IgD-negative memory B cell (primary cell): ENCODE measurements around the gene EXOC3L4. TPM values are rescaled to one million over a fixed set of nuclear protein-coding genes. Genes with fewer than 3 reads are reported as not detected.
"Not testable (repeated sequence)": the region's sequence is repeated elsewhere in the genome, so short reads cannot be mapped to it uniquely, and the experiment has no call there.

Experiments used
- H3K27ac Mint-ChIP-seq, 3 donors: one replicate each; pipeline ENCODE4 v1.8.0; 2020 to 2022; ENCODE audit warnings: mild to moderate bottlenecking in 3 of 3, mixed read lengths in 3 of 3, moderate library complexity in 1 of 3
- H3K27me3 Mint-ChIP-seq: one replicate; pipeline ENCODE4 v1.8.0; 2021; ENCODE audit warnings: mixed read lengths
- H3K36me3 Mint-ChIP-seq: one replicate; pipeline ENCODE4 v1.8.0; 2020; ENCODE audit warnings: mild to moderate bottlenecking, mixed read lengths
- H3K4me1 Mint-ChIP-seq, 3 donors: one replicate each; pipeline ENCODE4 v1.8.0; 2020 to 2022; ENCODE audit warnings: mixed read lengths in 3 of 3, mild to moderate bottlenecking in 1 of 3
- H3K4me3 Mint-ChIP-seq, 4 donors: one replicate each; pipeline ENCODE4 v1.8.0; 2020 to 2022; ENCODE audit warnings: mild to moderate bottlenecking in 4 of 4, mixed read lengths in 4 of 4, moderate library complexity in 3 of 4
- H3K9me3 Mint-ChIP-seq, 3 donors: one replicate each; pipeline ENCODE4 v1.8.0; 2020 to 2021; ENCODE audit warnings: mixed read lengths in 3 of 3, mild to moderate bottlenecking in 1 of 3
- polyA plus RNA-seq: library from polyadenylated mRNA; unstranded; fragments of 300-500 nt; fragmentation: Illumina TruSeq; gene quantifications from one replicate; pipeline ENCODE4 v1.2.3, GENCODE V29; 2021

The EXOC3L4 gene
- polyA plus RNA-seq = not detected

- H3K4me3 Mint-ChIP-seq = peak within 1 kb of the TSS in 1 of 4 donors; percentile 8
- H3K27ac Mint-ChIP-seq = peak within 1 kb of the TSS in 2 of 3 donors; percentile 42 to 45
- H3K27me3 Mint-ChIP-seq = no peaks in the 10 kb centered on the region
Measured at GRCh38 chr14:103094406-103095209, at the start of gene EXOC3L4. EXOC3L4 (plus strand) TSS chr14:103094725; CDS start chr14:103100220, 5,495 bp downstream.

GRCh38 chr14:103045371-103045869 lies 49.1 kb upstream of the EXOC3L4 start:
- Mint-ChIP-seq H3K9me3 (peaks cover 0 to 6% (median 0%) of the 10 kb centered on the region in 3 donors), H3K27ac (peak overlapping the region in 2 of 3 donors; percentile 1 to 35), H3K36me3 (peaks cover 10% of the 10 kb centered on the region), H3K27me3 (no peaks in the 10 kb centered on the region), H3K4me1 (peaks cover 26 to 28% (median 26%) of the 10 kb centered on the region in 3 donors), H3K4me3 (peak overlapping the region; percentile 22 to 93 (median 77))

More at GRCh38 chr14:103094406-103095209, at the start of gene EXOC3L4:
- Mint-ChIP-seq H3K9me3 (no peaks in the 10 kb centered on the region), H3K36me3 (no peaks in the 10 kb centered on the region), H3K4me1 (peaks cover 0 to 8% (median 2%) of the 10 kb centered on the region in 3 donors)

GRCh38 chr14:103047453-103047852 lies 47.1 kb upstream of the EXOC3L4 start:
- H3K27ac Mint-ChIP-seq, H3K4me3 Mint-ChIP-seq, H3K9me3 Mint-ChIP-seq, H3K27me3 Mint-ChIP-seq, H3K36me3 Mint-ChIP-seq: not testable (repeated sequence)
- peaks cover 24 to 31% (median 30%) of the 10 kb centered on the region in 3 donors for H3K4me1 Mint-ChIP-seq

GRCh38 chr14:103050935-103051334 lies 43.6 kb upstream of the EXOC3L4 start:
- Mint-ChIP-seq H3K27me3 (no peaks in the 10 kb centered on the region), H3K9me3 (no peaks in the 10 kb centered on the region), H3K27ac (no peak overlapping the region), H3K4me1 (peaks cover 24 to 33% (median 27%) of the 10 kb centered on the region in 3 donors), H3K36me3 (peaks cover 3% of the 10 kb centered on the region), H3K4me3 (no peak overlapping the region)

GRCh38 chr14:103052407-103052806 lies 42.1 kb upstream of the EXOC3L4 start:
- Mint-ChIP-seq H3K36me3 (peaks cover 3% of the 10 kb centered on the region), H3K27ac (no peak overlapping the region), H3K27me3 (no peaks in the 10 kb centered on the region), H3K4me3 (peak overlapping the region in 1 of 4 donors; percentile 41), H3K9me3 (no peaks in the 10 kb centered on the region), H3K4me1 (peaks cover 23 to 34% (median 24%) of the 10 kb centered on the region in 3 donors)

- Mint-ChIP-seq H3K27me3 (no peaks in the 10 kb centered on the region), H3K4me3 (peak overlapping the region; percentile 72 to 95 (median 87)), H3K4me1 (peaks cover 20 to 32% (median 21%) of the 10 kb centered on the region in 3 donors), H3K27ac (peak overlapping the region; percentile 52 to 76 (median 64)), H3K9me3 (no peaks in the 10 kb centered on the region), H3K36me3 (no peaks in the 10 kb centered on the region)
Measured at GRCh38 chr14:103055695-103056094, 38.8 kb upstream of the EXOC3L4 start.

- H3K27ac Mint-ChIP-seq = peak overlapping the region in 2 of 3 donors; percentile 52 to 64
- peaks cover 20 to 32% (median 21%) of the 10 kb centered on the region in 3 donors for H3K4me1 Mint-ChIP-seq
- H3K36me3 Mint-ChIP-seq = no peaks in the 10 kb centered on the region
- peak overlapping the region; percentile 82 to 95 (median 87) for H3K4me3 Mint-ChIP-seq
- no peaks in the 10 kb centered on the region for H3K27me3 Mint-ChIP-seq
- no peaks in the 10 kb centered on the region for H3K9me3 Mint-ChIP-seq
Measured at GRCh38 chr14:103056322-103057027, 38.0 kb upstream of the EXOC3L4 start.

- Mint-ChIP-seq H3K4me1 (peaks cover 20 to 32% (median 21%) of the 10 kb centered on the region in 3 donors), H3K4me3 (peak overlapping the region in 2 of 4 donors; percentile 82 to 84), H3K27me3 (no peaks in the 10 kb centered on the region), H3K27ac (no peak overlapping the region), H3K9me3 (no peaks in the 10 kb centered on the region), H3K36me3 (no peaks in the 10 kb centered on the region)
Measured at GRCh38 chr14:103057028-103057371, 37.5 kb upstream of the EXOC3L4 start.

- H3K4me3 Mint-ChIP-seq = peak within 1 kb of the TSS; percentile 82 to 95 (median 87)
- no peaks in the 10 kb centered on the region for H3K27me3 Mint-ChIP-seq
- H3K27ac Mint-ChIP-seq = peak within 1 kb of the TSS; percentile 22 to 81 (median 53)
- H3K4me1 Mint-ChIP-seq = peaks cover 14 to 27% (median 17%) of the 10 kb centered on the region in 3 donors
- H3K36me3 Mint-ChIP-seq = no peaks in the 10 kb centered on the region
- no peaks in the 10 kb centered on the region for H3K9me3 Mint-ChIP-seq
Measured at GRCh38 chr14:103057372-103058163, 37.0 kb upstream of the EXOC3L4 start, which contains the start of gene CDC42BPB. CDC42BPB (minus strand) TSS chr14:103057549; CDS start chr14:103057173, 376 bp downstream.

- Mint-ChIP-seq H3K27ac (peak overlapping the region; percentile 22 to 81 (median 53)), H3K9me3 (no peaks in the 10 kb centered on the region), H3K27me3 (no peaks in the 10 kb centered on the region), H3K36me3 (no peaks in the 10 kb centered on the region), H3K4me3 (peak overlapping the region; percentile 74 to 80 (median 78)), H3K4me1 (peaks cover 13 to 25% (median 16%) of the 10 kb centered on the region in 3 donors)
Measured at GRCh38 chr14:103058164-103059055, 36.1 kb upstream of the EXOC3L4 start.

- H3K36me3 Mint-ChIP-seq = no peaks in the 10 kb centered on the region
- no peaks in the 10 kb centered on the region for H3K9me3 Mint-ChIP-seq
- H3K4me1 Mint-ChIP-seq = peaks cover 13 to 20% (median 15%) of the 10 kb centered on the region in 3 donors
- no peaks in the 10 kb centered on the region for H3K27me3 Mint-ChIP-seq
- H3K4me3 Mint-ChIP-seq = peak overlapping the region in 2 of 4 donors; percentile 26 to 80
- H3K27ac Mint-ChIP-seq = peak overlapping the region in 1 of 3 donors; percentile 86
Measured at GRCh38 chr14:103059556-103059955, 35.0 kb upstream of the EXOC3L4 start.

- Mint-ChIP-seq H3K4me3 (peak overlapping the region in 1 of 4 donors; percentile 11), H3K36me3 (no peaks in the 10 kb centered on the region), H3K4me1 (peaks cover 2 to 9% (median 4%) of the 10 kb centered on the region in 3 donors), H3K9me3 (no peaks in the 10 kb centered on the region), H3K27ac (peak overlapping the region in 1 of 3 donors; percentile 42), H3K27me3 (no peaks in the 10 kb centered on the region)
Measured at GRCh38 chr14:103061482-103061976, 33.0 kb upstream of the EXOC3L4 start.

GRCh38 chr14:103064436-103064835 lies 30.1 kb upstream of the EXOC3L4 start:
- H3K27ac Mint-ChIP-seq = no peak overlapping the region

More at GRCh38 chr14:103064436-103064835, 30.1 kb upstream of the EXOC3L4 start:
- no peak overlapping the region for H3K4me3 Mint-ChIP-seq
- no peaks in the 10 kb centered on the region for H3K27me3 Mint-ChIP-seq
- no peaks in the 10 kb centered on the region for H3K36me3 Mint-ChIP-seq
- H3K4me1 Mint-ChIP-seq = peaks cover 0 to 4% (median 3%) of the 10 kb centered on the region in 3 donors
- no peaks in the 10 kb centered on the region for H3K9me3 Mint-ChIP-seq
